Measurements from ENCODE around the gene GABRR2. TPM values are rescaled to one million over a fixed set of nuclear protein-coding genes. Genes with fewer than 3 reads are reported as not detected.

The GABRR2 gene
- total and polyA plus RNA-seq, 2 of the 4 experiments (the other 2 are of a cell fraction): 0.26 TPM; not detected in 1

GRCh38 chr6:89257346-89257745 lies 57.8 kb downstream of the GABRR2 start:
- no peak overlapping the region for H2BK20ac ChIP-seq (ENCODE audit: low read depth, low read length)
- H3K9ac ChIP-seq (ENCODE audit: low read depth, low read length): no peak overlapping the region
- no peaks in the 10 kb centered on the region for H3K79me1 ChIP-seq (ENCODE audit: low read depth in 1 of 2, low read length in 2 of 2)
- no peak overlapping the region for H2BK15ac ChIP-seq (ENCODE audit: low read depth, low read length)
- H3K18ac ChIP-seq (ENCODE audit: low read depth, low read length): no peak overlapping the region
- whole genome bisulfite sequencing, 2 experiments (ENCODE audit: extremely low coverage in 2 of 2, insufficient read length in 1 of 2): no CpG with 5 or more reads among the region's 6 CpGs
- DNase-seq (no peak), ATAC-seq (ENCODE audit: low read depth) (no peak)
- BruUV-seq (replicated peaks): no TSS peak
- H3K27me3 ChIP-seq (ENCODE audit: control insufficient read depth, insufficient read depth, low read length): peaks cover 5% of the 10 kb centered on the region
- no peaks in the 10 kb centered on the region for H3K9me3 ChIP-seq (ENCODE audit: control insufficient read depth, insufficient read depth, low read length)
- no peak overlapping the region for H2BK5ac ChIP-seq (ENCODE audit: low read depth, low read length, poor library complexity, severe bottlenecking)
- no peak overlapping the region for H4K91ac ChIP-seq (ENCODE audit: insufficient read depth, low read depth, low read length)
- H3K56ac ChIP-seq (ENCODE audit: extremely low read depth, insufficient read depth, low read length): no peak overlapping the region
- TF ChIP-seq MAZ (IDR thresholded peaks at IDR 0.05; ENCODE audit: borderline replicate concordance, low read depth, low read length) (no peak), MAFK (IDR thresholded peaks at IDR 0.05; ENCODE audit: low read depth, low read length) (no peak), MXI1 (IDR thresholded peaks at IDR 0.05; ENCODE audit: borderline replicate concordance, low read depth, low read length) (no peak), NFE2L2 (IDR thresholded peaks at IDR 0.05; ENCODE audit: low read depth, low read length) (no peak), FOS (IDR thresholded peaks at IDR 0.05; ENCODE audit: low read depth, low read length) (no peak), USF2 (IDR thresholded peaks at IDR 0.05; ENCODE audit: low read depth, low read length) (no peak), SMC3 (IDR thresholded peaks at IDR 0.05; ENCODE audit: low read depth, low read length) (no peak), RCOR1 (IDR thresholded peaks at IDR 0.05; ENCODE audit: insufficient replicate concordance, low read length) (no peak), RAD21 (IDR thresholded peaks at IDR 0.05; ENCODE audit: low read length) (no peak), CEBPB (IDR thresholded peaks at IDR 0.05; ENCODE audit: low read depth, low read length) (no peak), BHLHE40 (IDR thresholded peaks at IDR 0.05; ENCODE audit: low read depth, low read length) (no peak), CHD1 (IDR thresholded peaks at IDR 0.05; ENCODE audit: low read depth, low read length) (no peak), CTCF (conservative IDR thresholded peaks at IDR 0.05; ENCODE audit: low read depth, low read length) (no peak), POLR2A (IDR thresholded peaks at IDR 0.05; ENCODE audit: low read depth, low read length) (no peak), RFX5 (IDR thresholded peaks at IDR 0.05; ENCODE audit: low read depth, low read length) (no peak), ELK1 (IDR thresholded peaks at IDR 0.05; ENCODE audit: borderline replicate concordance, low read depth, low read length) (no peak)
- H4K20me1 ChIP-seq (ENCODE audit: insufficient read depth, low read length): no peaks in the 10 kb centered on the region
- ChIA-PET CTCF (no interaction called here), POLR2A (ENCODE audit: unreplicated experiment) (no interaction called here)
- H2AK9ac ChIP-seq (replicated peaks; ENCODE audit: low read depth, low read length, poor library complexity): no peak overlapping the region
- no peaks in the 10 kb centered on the region for H3K4me1 ChIP-seq (ENCODE audit: control insufficient read depth, insufficient read depth, low read length)
- no peak overlapping the region for H2AFZ ChIP-seq (replicated peaks; ENCODE audit: low read length, poor library complexity)
- intact Hi-C loops (cut with micrococcal nuclease) (no loop called here), in situ Hi-C loops (cut with MboI; ENCODE audit: low sequenced_read_pairs) (no loop called here), dilution Hi-C loops (cut with HindIII; ENCODE audit: low sequenced_read_pairs, unreplicated experiment) (no loop called here)
- H2AK5ac ChIP-seq (ENCODE audit: low read depth, low read length): no peak overlapping the region
- H3K27ac ChIP-seq (ENCODE audit: insufficient read depth, low read length): no peak overlapping the region
- H2BK120ac ChIP-seq (ENCODE audit: low read depth, low read length): no peak overlapping the region
- no peak overlapping the region for H3K14ac ChIP-seq (replicated peaks; ENCODE audit: low read depth, low read length)
- no peaks in the 10 kb centered on the region for H3K9me1 ChIP-seq (ENCODE audit: insufficient read depth, low read length)
- H3K36me3 ChIP-seq (ENCODE audit: control insufficient read depth, insufficient read depth, low read length): no peaks in the 10 kb centered on the region
- H4K5ac ChIP-seq (ENCODE audit: low read depth, low read length): no peak overlapping the region
- H3K4me3 ChIP-seq (ENCODE audit: insufficient read depth, low read depth, low read length): no peak overlapping the region
- no peak overlapping the region for H3K4ac ChIP-seq (ENCODE audit: low read depth, low read length)
- no peak overlapping the region for H3K23ac ChIP-seq (ENCODE audit: low read depth, low read length)
- H4K8ac ChIP-seq (ENCODE audit: low read depth in 2 of 2, low read length in 2 of 2): no peak overlapping the region
- H3K4me2 ChIP-seq (ENCODE audit: low read depth, low read length): no peak overlapping the region

All from IMR-90 (cell line).